ENCODE results near the gene FN1.

Gene FN1

GRCh38 chr2:215407061-215407460 is 28.8 kb downstream of the FN1 start:
- DNase-seq (ENCODE audit: low spot score) = no peak

GRCh38 chr2:215405722-215406581 is 29.9 kb downstream of the FN1 start:
- no peak for DNase-seq (ENCODE audit: low spot score)

DNA sequence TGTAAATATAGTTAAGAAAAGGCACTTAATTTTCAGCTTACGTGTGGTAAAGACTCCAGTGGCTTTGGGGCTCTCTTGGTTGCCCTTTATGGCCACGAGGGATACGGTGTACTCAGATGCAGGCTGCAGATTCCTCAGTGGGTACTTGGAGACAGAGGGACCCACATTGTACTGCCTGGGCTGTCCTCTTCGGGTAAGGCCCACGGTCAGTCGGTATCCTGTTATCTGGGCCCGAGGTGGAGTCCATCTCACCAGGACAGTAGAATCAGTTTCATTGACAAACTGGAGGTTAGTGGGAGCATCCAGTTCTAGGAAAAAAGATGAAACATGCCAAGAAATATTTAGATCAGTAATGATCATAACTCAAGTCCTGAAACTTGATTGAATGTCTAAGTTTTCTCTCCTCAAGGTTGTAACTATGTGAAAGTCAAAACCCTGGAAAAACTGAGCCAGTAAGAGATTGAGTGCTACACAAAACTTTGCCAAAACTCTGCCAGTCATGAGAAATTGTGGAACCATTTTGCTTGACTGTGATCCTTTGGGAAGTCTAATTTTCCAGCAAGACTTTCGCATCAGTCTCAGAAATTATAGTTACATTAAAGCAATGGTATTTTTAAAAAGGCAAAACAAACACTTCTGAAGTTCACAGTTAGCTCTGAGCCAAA is 31.4 kb downstream of the FN1 start:
- DNase-seq (ENCODE audit: low spot score) = no peak

GRCh38 chr2:215403441-215404347 is 32.2 kb downstream of the FN1 start:
- no peak for DNase-seq (ENCODE audit: low spot score)

DNA sequence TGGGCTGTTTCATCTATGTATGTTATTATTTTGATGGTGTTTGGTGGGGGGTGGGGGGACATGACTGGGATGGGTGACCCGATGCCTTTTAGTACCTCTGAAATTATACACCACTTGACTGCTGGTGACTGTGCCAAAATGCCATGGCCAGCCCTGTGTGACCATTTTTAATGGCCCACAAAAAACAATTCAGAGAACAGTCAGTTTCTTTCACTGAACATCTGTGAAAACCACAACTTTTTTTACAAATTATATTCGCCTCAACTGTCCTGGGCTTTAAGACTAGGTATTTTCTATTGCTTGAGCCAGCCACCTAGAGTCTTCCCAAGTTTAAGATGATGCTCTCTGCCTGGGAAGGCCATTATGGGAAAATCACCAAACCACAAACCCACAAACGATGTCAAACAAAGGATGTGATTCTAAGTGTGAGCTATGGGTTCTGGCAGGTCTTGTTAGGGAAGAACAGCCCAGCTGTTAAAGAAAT is 33.9 kb downstream of the FN1 start:
- DNase-seq (ENCODE audit: low spot score) = peak; percentile 44

- no peak for DNase-seq (ENCODE audit: low spot score)
These were observed 36.7 kb downstream of the FN1 start for GRCh38 chr2:215399067-215399716.

- no peak for DNase-seq (ENCODE audit: low spot score)
These were observed 38.1 kb downstream of the FN1 start for GRCh38 chr2:215397632-215398341.

DNA sequence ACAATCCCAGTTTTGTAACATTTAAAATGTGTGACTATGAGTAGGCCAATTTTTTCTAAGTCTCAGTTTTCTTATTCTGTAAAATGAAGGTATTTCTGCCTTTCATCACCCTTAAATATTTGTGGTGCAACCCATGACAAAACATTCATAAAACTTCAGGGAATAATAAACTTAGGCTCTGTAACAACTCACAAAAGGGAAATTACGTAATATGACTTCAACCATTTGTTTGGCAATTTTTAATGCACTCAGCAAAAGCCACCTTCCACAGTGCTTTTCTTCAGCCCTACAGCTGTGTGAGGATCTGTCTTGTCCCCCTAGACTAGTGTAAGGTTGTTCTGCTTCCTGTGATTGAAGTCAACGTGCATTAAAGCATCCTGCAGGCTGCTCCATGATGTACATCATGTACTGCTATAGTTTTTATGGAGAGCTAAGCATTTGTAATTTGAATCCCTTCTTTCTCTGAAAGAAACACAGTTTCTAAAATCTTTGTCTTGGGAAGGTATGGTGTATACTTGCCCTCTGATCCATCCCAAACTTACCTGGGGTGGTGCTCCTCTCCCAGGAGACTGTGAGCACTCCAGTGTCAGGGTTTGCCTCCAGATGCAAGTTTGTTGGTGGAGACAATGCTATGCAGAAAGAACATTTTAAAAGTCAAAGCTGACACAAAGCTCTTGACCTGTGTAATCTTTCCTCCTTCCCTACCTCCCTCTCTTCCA is 39.1 kb downstream of the FN1 start:
- DNase-seq (ENCODE audit: low spot score) = peak; percentile 48

- DNase-seq (ENCODE audit: low spot score) = no peak
These were observed 40.0 kb downstream of the FN1 start for GRCh38 chr2:215395687-215396460.

GRCh38 chr2:215394102-215394805 is 41.6 kb downstream of the FN1 start:
- DNase-seq (ENCODE audit: low spot score) = no peak

DNA sequence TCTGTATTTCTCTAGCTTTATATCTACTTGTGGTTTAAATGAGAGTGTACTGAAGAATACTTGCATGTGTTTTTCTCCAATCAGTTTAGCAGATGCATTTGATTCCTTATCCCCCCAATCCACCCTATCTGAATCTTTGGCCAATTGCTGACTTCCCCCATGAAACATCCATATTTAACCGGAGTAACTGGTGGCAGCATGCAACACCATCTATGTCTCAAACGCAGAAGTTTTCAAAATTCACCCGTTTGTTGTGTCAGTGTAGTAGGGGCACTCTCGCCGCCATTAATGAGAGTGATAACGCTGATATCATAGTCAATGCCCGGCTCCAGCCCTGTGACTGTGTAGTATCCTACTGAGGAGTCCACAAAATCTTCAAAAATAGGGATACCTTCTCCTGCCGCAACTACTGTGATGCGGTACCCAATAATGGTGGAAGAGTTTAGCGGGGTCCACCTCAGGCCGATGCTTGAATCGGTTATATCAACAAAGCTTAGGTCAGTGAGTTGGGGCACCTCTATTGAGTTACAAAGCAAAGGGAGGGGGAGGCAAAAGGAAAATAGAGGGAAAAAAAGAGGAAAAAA is 43.1 kb downstream of the FN1 start:
- DNase-seq (ENCODE audit: low spot score) = no peak

- DNase-seq (ENCODE audit: low spot score) = no peak
These were observed 43.7 kb downstream of the FN1 start for GRCh38 chr2:215392164-215392563.

DNA sequence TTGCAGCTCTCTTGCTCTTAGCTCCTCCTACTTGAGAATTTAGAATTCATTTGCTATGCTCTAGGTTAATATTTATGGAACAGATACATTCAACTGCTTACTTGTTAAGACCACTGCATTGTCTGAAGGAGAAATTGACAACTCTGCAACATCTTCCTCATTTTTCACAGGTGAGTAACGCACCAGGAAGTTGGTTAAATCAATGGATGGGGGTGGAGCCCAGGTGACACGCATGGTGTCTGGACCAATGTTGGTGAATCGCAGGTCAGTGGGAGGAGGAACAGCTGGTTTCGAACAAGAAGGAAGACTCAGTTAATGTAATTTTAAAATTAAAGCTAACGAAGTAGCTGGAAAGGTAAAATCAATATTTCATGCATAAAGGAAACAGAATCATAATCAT is 44.3 kb downstream of the FN1 start:
- no peak for DNase-seq (ENCODE audit: low spot score)

DNA sequence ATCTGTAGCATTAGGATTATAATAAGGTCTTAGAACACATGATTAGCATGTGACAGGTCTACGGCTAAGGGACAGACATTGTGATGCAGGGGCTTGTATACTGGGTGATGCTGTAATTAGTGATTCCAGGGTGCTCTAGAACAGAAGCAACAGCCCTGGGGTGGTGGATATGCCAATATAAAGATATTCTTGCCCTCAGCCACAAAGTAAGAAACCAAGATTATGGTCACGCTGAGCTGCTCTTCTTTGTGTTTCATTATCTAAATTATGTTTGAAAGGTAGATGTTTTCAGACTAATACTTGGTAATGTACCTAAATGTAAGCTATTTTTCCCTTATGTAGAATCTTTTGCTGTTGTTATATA is 45.3 kb downstream of the FN1 start:
- DNase-seq (ENCODE audit: low spot score) = no peak

DNA sequence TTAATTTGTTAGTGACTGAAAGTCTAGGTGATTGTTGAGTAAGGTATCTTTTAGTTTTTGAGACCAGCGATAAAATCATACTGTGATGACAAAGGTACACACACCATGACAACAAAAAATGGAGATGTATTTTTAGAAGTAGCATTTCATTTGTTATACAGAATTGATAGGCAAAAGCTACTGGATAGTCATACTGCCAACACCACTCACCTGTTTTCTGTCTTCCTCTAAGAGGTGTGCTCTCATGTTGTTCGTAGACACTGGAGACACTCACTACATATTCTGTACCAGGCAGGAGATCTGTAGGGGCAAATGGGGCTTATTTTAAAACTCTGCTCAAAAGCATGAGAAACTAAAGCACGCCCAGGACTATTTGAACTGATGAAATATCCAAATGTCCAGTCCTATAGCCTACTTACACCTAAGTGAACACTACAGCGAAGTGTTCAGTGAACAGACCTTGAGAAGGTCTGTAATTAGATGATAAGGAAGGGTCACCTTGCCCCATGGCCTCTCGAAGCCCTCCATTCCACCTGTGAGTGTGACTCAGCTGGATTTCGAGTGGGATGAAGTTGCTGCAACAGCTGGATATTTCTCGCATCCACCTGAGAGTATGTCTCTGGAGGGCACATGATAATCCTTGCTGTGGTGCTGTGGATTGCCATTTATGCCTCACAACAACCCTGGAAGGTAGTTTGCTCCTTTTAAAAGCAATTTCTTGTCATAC is 47.7 kb downstream of the FN1 start:
- DNase-seq (ENCODE audit: low spot score) = no peak

DNA sequence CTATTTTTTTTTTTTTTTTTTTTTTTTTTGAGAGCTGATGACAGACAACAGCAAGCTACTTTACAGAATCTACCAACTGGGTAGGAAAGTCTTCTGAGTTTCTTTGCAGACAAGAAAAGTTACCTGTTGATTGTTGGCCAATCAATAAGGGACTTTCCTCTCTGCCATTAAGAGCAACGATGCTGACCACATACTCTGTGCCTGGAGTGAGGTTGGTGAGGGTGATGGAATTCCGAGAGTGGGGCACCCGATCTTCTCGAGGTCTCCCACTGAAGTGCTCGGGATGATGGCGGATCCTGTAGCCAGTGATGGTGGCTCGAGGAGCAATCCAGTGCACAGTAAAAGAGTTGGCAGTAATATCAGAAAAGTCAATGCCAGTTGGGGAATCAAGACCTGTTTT is 49.3 kb downstream of the FN1 start:
- DNase-seq (ENCODE audit: low spot score) = no peak

DNA sequence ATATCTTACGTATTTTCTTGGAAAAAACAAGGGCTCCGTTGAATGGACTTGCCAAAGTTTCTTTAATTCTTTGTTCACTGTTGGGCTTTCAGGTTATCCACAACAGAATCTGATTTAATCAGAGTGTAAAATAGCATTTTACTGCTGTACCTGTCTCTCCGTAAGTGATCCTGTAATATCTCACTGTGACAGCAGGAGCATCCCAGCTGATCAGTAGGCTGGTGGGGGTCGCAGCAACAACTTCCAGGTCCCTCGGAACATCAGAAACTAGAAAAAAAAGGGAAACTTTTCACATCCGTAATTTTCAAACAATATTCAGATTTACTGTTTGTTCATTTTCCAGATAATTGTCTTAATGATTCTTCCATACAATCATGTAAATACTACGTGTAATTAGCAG is 51.2 kb downstream of the FN1 start:
- DNase-seq (ENCODE audit: low spot score) = no peak

GRCh38 chr2:215383652-215384279 is 52.1 kb downstream of the FN1 start:
- DNase-seq (ENCODE audit: low spot score) = no peak

Measured in GM03348 (cell line).